Tibial nerve (tissue), 4 donors: ENCODE data around the gene RNF130. TPM values are rescaled to one million over a fixed set of nuclear protein-coding genes. Genes with fewer than 3 reads are reported as not detected.

Experiments
- DNase-seq, 2 donors: peaks; one replicate each; pipeline ENCODE4 v3.0.0-alpha.2; 2019; ENCODE audit warnings: low spot score in 2 of 2
- H3K27ac ChIP-seq, 4 donors: fragments of 200-600 bp; sonication (generic) in 3 of 4; one replicate each; pipeline ENCODE4 v1.5.1; 2017 to 2019; ENCODE audit warnings: mild to moderate bottlenecking in 1 of 4
- H3K27me3 ChIP-seq, 2 donors: fragments of 200-600 bp; sonication (generic) in 1 of 2; one replicate each; pipeline versions ENCODE4 v1.5.1 to v1.6.0; 2017 to 2019
- H3K36me3 ChIP-seq, 3 donors: fragments of 200-600 bp; sonication (generic); one replicate each; pipeline ENCODE4 v1.5.1; 2018 to 2019
- H3K4me1 ChIP-seq, 4 donors: fragments of 200-600 bp; sonication (generic) in 3 of 4; one replicate each; pipeline ENCODE4 v1.5.1; 2017 to 2019
- H3K4me3 ChIP-seq, 4 donors: fragments of 200-600 bp; sonication (generic) in 3 of 4; one replicate each; pipeline ENCODE4 v1.5.1; 2017 to 2019; ENCODE audit warnings: mild to moderate bottlenecking in 1 of 4, moderate library complexity in 1 of 4
- H3K9me3 ChIP-seq, 4 donors: fragments of 200-600 bp; sonication (generic) in 3 of 4; one replicate each; pipeline ENCODE4 v1.5.1; 2017 to 2019
- EP300 ChIP-seq, 2 donors: sonication (generic); formaldehyde crosslinking; IDR thresholded peaks; one replicate each; pipeline ENCODE4 v1.6.1; 2017; ENCODE audit warnings: antibody characterized with exemption in 2 of 2, mild to moderate bottlenecking in 1 of 2
- POLR2A ChIP-seq, 2 donors: fragments of 450-650 bp; IDR thresholded peaks; one replicate each; pipeline ENCODE4 v1.6.1; 2017; ENCODE audit warnings: antibody characterized with exemption in 2 of 2, mild to moderate bottlenecking in 2 of 2, moderate library complexity in 2 of 2
- WGBS, 2 donors: methylation state at CpG; one replicate each; pipeline ENCODE4 v1.1.5; 2018; 5-methylcytosine and 5-hydroxymethylcytosine counted together
- total RNA-seq, 4 donors: library from RNA; depleted of rRNA; stranded (reverse); fragments of >200 nt; gene quantifications; one replicate each; pipeline ENCODE4 v1.1.0, GENCODE V29; 2016
- TF ChIP-seq, protein P1 (sequence below), 5 experiments: fragments of 200-600 bp in 3 of 5; fragments of 450-650 bp in 2 of 5; sonication (generic) in 3 of 5; IDR thresholded peaks; one replicate each; pipeline ENCODE4 v1.5.1; 2016 to 2019; ENCODE audit warnings: antibody characterized with exemption in 5 of 5, mild to moderate bottlenecking in 3 of 5, moderate library complexity in 2 of 5

The RNF130 gene
- total RNA-seq, 4 donors from 2014 or later, result 121 to 150 (median 143) TPM

DNA sequence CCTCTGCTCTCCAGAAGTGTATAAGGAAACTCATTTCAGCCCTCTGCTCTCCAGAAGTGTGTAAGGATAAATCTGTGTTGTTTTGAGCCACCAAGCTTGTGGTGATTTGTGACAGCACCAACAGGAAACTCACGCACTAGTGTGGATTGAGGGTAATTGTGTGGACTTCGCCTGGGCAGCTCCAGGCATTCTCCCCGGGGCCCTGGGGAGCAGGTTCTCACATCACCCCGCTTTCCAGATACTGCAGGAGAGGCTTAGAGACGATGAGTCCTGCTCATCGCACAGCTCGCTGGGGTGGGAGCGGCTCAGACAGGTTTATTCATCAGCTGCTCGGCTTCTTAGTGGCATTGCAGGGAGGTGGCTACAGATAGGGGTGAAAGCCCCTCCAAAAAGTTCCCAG, 38.4 kb upstream of the RNF130 start:
- H3K4me1 ChIP-seq, result no peaks in the 10 kb centered on the region
- no peaks in the 10 kb centered on the region for H3K27me3 ChIP-seq
- TF ChIP-seq EP300 (IDR thresholded peaks at IDR 0.05) (no peak), POLR2A (IDR thresholded peaks at IDR 0.05) (no peak)
- TF ChIP-seq, protein P1, sequence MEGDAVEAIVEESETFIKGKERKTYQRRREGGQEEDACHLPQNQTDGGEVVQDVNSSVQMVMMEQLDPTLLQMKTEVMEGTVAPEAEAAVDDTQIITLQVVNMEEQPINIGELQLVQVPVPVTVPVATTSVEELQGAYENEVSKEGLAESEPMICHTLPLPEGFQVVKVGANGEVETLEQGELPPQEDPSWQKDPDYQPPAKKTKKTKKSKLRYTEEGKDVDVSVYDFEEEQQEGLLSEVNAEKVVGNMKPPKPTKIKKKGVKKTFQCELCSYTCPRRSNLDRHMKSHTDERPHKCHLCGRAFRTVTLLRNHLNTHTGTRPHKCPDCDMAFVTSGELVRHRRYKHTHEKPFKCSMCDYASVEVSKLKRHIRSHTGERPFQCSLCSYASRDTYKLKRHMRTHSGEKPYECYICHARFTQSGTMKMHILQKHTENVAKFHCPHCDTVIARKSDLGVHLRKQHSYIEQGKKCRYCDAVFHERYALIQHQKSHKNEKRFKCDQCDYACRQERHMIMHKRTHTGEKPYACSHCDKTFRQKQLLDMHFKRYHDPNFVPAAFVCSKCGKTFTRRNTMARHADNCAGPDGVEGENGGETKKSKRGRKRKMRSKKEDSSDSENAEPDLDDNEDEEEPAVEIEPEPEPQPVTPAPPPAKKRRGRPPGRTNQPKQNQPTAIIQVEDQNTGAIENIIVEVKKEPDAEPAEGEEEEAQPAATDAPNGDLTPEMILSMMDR (IDR thresholded peaks at IDR 0.05), result no peak
- no peak overlapping the region for H3K27ac ChIP-seq
- peaks cover 0 to 69% (median 0%) of the 10 kb centered on the region in 3 donors for H3K36me3 ChIP-seq
- 73 to 78% methylated on average over 9 of the region's 9 CpGs for WGBS, 2 donors
- no peak for DNase-seq
- H3K9me3 ChIP-seq, result peaks cover 0 to 29% (median 3%) of the 10 kb centered on the region in 4 donors
- H3K4me3 ChIP-seq, result no peak overlapping the region

DNA sequence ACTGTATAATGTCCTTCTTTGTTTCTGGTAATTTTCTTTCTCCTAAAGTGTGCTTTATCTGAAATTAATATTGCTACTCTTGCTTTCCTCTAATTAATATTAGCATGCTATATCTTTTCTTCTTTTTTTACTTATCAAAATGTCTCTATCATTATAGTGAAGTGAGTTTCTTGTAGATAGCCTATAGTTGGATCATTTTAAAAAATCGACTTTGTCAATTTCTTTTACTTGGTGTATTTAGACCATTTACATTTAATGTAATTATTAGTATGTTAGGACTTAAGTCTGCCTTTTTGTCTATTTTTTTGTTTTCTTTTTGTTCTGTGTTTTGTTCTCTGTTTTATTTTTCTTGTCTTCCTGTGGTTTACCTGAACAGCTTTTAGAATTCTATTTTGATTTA, 35.4 kb upstream of the RNF130 start:
- WGBS, 2 donors, result 94 to 100% methylated on average over 1 of the region's 1 CpG
- Histone ChIP-seq H3K4me1 (no peaks in the 10 kb centered on the region), H3K9me3 (peaks cover 0 to 29% (median 3%) of the 10 kb centered on the region in 4 donors), H3K4me3 (no peak overlapping the region), H3K27ac (no peak overlapping the region), H3K36me3 (peaks cover 0 to 57% (median 0%) of the 10 kb centered on the region in 3 donors), H3K27me3 (no peaks in the 10 kb centered on the region)
- no peak for DNase-seq
- TF ChIP-seq POLR2A (IDR thresholded peaks at IDR 0.05) (no peak), EP300 (IDR thresholded peaks at IDR 0.05) (no peak)
- TF ChIP-seq, protein P1 (IDR thresholded peaks at IDR 0.05), result no peak

DNA sequence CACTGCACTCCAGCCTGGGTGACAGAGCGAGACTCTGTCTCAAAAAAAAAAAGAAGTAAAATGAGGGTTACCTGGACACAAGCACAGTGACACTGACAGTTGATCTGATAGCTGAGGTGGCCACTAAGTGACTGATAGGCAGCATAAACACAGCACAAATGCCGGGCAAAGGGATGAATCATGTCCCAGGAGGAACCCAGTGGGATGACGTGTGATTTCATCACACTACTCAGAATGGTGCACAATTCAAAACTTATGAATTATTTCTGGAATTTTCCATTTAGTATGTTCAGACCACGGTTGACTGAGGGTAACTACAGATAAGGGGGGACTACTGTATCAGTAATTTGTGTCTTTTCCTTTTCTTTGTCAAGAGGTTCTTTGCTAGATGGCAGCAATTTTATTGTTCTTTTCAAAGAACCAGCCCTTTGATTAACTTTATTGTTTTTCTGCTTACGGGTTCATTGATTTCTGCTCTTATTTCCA, 34.3 kb upstream of the RNF130 start:
- no peaks in the 10 kb centered on the region for H3K27me3 ChIP-seq
- DNase-seq, result no peak
- no peaks in the 10 kb centered on the region for H3K4me1 ChIP-seq
- TF ChIP-seq, protein P1 (IDR thresholded peaks at IDR 0.05), result no peak
- no peak for TF ChIP-seq EP300 (IDR thresholded peaks at IDR 0.05)
- no peak for TF ChIP-seq POLR2A (IDR thresholded peaks at IDR 0.05)
- no peak overlapping the region for H3K27ac ChIP-seq
- H3K9me3 ChIP-seq, result peaks cover 0 to 29% (median 3%) of the 10 kb centered on the region in 4 donors
- H3K4me3 ChIP-seq, result no peak overlapping the region
- peaks cover 0 to 57% (median 0%) of the 10 kb centered on the region in 3 donors for H3K36me3 ChIP-seq
- WGBS, 2 donors, result 86 to 87% methylated on average over 5 of the region's 5 CpGs

DNA sequence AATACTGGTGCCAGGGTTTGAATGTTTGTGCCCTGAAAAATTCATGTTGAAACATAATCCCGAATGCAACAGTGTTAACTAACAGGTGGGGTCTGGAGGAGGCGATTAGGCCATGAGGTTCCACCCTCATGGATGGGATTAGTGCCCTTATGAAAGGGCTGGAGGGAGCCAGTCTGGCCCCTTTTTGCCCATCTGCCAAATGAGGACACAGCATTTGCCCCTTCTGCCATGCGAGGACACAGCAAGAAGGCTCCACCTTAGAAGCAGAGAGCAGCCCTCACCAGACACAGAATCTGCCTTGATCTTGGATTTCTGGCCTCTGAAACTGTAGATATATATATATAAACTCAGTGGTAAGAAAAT, 32.6 kb upstream of the RNF130 start:
- no peak overlapping the region for H3K27ac ChIP-seq
- H3K27me3 ChIP-seq, result no peaks in the 10 kb centered on the region
- H3K4me3 ChIP-seq, result no peak overlapping the region
- H3K4me1 ChIP-seq, result no peaks in the 10 kb centered on the region
- WGBS, 2 donors, result 91 to 98% methylated on average over 3 of the region's 3 CpGs
- TF ChIP-seq POLR2A (IDR thresholded peaks at IDR 0.05) (no peak), EP300 (IDR thresholded peaks at IDR 0.05) (no peak)
- TF ChIP-seq, protein P1 (IDR thresholded peaks at IDR 0.05), result no peak
- peaks cover 0 to 58% (median 0%) of the 10 kb centered on the region in 3 donors for H3K36me3 ChIP-seq
- H3K9me3 ChIP-seq, result peaks cover 0 to 29% (median 3%) of the 10 kb centered on the region in 4 donors
- no peak for DNase-seq

DNA sequence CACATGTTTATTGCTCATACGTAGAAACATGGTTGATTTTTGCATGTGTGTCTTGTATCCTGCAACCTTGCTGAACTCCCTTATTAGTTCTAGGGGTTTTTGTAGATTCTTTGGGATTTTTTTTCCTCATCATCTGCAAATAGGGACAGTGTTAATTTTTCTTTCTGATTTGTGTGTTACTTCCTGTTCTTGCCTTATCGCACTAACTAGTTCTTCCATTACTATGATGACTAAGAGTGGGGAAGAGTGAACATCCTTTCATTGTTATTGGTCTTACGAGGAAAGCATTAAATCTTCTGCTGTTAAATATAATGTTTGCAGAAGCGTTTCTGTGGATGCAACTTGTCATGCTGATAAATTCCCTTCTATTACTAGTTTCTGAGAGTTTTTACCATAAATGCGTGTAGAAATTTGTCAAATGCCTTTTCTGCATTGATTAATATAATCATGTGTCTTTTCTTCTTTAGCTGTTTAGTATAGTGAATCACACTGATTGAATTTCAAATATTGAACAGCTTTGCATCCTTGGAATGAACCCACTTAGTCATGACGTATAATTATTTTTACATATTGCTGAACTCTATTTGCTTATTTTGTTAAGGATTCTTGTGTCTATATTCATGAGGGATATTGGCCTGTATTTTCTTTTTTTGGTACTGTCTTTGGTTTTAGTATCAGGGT, 32.1 kb upstream of the RNF130 start:
- WGBS, 2 donors, result 83 to 92% methylated on average over 6 of the region's 6 CpGs
- peaks cover 0 to 58% (median 0%) of the 10 kb centered on the region in 3 donors for H3K36me3 ChIP-seq
- DNase-seq, result no peak
- H3K4me3 ChIP-seq, result no peak overlapping the region
- H3K27me3 ChIP-seq, result no peaks in the 10 kb centered on the region
- no peak overlapping the region for H3K27ac ChIP-seq
- peaks cover 0 to 31% (median 3%) of the 10 kb centered on the region in 4 donors for H3K9me3 ChIP-seq
- no peaks in the 10 kb centered on the region for H3K4me1 ChIP-seq
- TF ChIP-seq EP300 (IDR thresholded peaks at IDR 0.05), result no peak
- TF ChIP-seq, protein P1 (IDR thresholded peaks at IDR 0.05), result no peak
- no peak for TF ChIP-seq POLR2A (IDR thresholded peaks at IDR 0.05)
